DMS53 treated with DMSO at 0.1 percent for 48 hours (cell line): ENCODE measurements around the gene FER1L5.

Experiments
- DNase-seq: peaks from one replicate; lab custom pipeline; 2025; ENCODE audit not compliant: unreplicated experiment; lab: John Stamatoyannopoulos, UW

FER1L5 gene

DNA sequence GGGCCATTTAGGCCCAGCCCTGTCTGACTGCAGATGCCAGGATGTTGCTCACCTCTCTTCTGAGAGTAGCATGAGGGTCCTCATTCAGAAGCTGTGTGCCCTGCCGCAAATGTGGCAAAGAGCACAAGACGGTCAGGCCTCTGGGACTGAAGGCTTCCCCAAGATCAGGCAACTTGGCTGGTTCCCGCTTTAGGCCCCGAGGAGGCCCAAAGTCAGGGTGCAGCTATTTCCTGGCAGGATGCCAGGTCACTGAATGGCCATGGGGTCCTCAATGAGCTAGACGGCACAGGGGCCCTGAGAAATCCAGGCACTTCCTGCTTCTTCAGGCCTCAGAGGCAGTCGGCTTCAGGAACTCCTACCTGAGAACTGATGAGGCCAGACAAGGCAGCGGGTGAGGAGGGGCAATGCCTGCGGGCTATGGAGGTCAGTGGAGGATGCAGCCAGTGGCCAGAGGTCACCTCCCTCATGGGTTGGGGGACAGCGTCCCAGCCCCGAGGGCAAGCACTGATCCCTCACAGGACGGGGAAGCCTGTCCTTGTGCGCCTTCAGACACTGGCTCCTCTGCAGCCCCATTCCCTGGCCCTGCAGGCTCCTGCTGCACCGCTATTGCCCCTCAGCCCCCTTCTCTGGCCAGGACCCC, 52.4 kb downstream of the FER1L5 start:
- DNase-seq: no peak

DNA sequence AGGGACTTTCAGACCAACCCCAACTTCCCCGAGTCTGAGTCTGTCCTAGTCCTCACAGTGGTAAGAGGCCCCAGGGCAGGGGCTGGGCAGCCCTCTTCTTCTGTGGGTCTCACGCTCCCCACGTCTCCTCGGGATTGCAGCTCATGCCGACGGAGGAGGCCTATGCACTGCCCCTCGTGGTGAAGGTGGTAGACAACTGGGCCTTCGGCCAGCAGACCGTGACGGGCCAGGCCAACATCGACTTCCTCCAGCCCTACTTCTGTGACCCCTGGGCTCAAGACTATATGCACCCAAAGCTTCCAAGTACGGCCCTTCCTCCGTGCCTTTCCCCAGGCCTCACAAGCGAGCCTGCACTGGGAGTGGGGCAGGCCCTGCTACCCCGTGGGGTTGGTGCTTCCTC, 53.0 kb downstream of the FER1L5 start:
- no peak for DNase-seq

DNA sequence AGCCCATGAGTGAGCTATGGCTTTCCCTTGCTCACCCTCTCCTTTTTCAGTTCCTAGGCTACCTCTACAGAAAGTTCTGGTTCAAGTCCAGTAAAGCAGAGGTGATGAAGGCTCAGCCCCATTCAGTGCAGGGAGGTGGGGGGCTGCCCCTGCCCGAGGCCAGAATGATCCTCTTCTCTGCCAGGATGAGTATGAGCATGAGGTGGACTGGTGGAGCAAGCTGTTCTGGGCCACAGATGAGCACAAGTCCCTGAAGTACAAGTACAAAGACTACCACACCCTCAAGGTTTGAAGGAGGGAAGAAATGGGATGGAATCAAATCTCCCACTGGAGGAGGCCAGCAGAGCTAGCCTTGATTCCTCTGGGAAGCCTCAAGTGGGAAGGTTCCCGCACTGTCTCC, 54.9 kb downstream of the FER1L5 start:
- no peak for DNase-seq

DNA sequence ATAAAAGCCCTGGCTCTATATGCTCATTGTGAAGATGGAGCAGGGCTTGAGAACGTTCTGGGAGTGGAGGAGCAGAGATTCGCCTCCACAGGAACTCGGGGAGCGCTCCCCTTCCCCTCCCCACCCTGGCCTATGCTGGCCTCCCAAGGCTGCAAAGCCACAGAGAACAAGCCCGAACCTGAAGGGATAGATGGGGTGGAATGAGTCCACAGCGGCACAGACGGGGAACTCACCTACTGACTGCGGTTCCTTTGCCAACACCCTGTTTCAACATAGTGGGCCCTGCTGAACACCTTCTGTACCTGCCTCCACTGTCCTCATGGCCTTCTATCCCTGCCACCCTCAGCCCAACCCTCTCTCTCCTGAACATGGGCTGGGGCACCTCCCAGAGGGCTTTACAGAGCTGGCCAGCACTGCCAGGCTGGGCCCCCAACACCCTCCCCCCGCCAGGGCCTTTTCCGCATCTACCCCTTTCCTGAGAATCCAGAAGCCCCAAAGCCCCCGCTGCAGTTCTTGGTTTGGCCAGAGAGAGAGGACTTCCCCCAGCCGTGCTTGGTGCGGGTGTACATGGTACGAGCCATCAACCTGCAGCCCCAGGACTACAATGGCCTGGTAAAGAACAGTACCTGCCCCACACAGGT, 55.8 kb downstream of the FER1L5 start:
- DNase-seq: no peak

DNA sequence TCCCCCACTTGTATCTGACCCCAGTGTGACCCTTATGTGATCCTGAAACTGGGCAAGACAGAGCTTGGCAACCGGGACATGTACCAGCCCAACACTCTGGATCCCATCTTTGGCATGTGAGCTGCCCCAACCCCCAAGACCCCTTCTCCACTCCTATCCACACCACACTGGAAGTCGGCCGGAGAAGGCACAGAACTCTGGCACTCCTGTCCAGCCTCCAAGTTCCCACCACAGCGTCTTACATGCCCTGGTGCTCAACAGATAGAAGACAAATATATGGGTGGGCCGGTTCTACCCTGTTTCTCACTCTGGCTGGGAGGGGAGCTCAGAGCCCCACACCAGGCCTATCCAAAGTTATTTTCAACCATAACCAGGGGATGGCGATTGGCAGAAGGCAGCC, 56.5 kb downstream of the FER1L5 start:
- DNase-seq: no peak

DNA sequence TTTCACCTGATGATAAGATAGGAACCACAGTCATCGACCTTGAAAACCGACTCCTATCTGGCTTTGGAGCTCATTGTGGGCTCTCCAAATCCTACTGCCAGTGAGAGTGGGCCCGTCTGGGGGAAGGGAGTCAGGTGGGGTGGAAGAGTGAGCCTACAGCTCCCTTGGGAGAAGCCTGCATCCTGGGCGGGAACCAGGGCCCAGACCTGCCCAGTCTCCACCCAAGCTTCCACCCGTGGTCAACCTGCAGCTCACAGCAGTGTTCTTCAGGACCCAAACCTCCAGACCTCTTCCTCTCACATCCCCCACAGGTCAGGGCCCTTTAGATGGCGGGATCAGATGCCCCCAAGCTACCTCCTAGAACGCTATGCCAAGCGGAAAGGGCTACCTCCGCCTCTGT, 57.1 kb downstream of the FER1L5 start:
- no peak for DNase-seq

DNA sequence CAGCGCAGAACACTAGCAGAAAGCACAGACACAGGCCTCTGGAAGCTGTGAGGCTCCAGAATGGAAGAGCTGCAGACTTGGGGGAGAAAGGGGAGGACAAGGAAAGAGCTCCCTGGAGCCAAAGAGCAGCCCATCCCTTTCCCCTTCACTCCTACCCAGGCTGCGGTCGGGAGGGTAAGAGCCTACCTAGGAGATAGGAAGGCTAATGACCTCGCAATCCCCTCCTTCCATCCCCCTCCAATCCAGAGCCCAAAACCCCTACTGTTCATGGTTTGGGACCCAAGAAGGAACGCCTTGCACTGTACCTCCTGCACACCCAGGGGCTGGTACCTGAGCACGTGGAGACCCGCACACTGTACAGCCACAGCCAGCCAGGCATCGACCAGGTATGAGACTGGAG, 57.5 kb downstream of the FER1L5 start:
- no peak for DNase-seq

DNA sequence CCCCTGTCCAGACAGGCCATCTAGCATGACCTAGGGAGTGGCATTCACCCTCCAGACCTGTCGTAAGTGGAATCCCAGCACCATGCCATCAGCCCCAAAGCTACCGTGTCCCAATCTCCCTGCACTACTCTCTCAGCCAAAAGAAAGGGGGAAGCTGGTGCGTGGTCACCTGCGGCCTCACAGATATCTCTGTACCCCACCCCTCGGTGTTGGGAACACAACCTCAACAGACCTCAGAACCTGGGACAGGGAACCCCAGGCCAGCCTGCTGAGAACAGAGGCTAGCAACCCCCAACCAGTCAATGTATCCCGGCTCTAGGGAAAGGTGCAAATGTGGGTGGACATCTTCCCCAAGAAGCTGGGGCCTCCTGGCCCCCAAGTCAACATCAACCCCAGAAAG, 59.1 kb downstream of the FER1L5 start:
- no peak for DNase-seq

DNA sequence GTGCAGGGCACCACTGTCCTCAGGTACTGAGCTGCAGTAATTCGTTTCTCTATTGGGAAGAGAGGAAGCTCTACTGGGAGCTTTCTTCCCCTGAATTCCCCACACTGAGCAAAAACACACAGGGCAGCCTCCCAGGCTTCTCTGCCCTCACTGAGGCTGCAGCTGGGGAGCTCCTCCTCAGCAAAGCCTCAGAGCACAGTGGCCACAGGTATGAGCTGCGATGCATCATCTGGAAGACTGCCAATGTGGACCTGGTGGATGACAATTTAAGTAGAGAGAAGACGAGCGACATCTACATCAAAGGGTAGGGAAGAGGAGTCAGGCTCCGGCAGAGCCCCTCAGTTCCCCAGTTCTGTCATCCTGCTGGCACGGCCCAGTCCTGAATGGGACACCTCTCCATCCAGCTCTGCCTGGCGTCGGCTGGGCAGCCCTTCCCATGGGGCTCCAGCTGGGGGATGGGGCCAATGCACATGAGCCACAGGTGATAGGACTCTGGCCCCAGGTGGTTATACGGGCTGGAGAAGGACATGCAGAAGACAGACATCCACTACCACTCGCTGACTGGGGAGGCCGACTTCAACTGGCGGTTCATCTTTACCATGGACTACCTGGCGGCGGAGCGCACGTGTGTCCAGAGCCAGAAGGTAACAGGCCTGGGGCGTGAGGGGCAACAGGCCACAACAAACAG, 59.7 kb downstream of the FER1L5 start:
- no peak for DNase-seq

DNA sequence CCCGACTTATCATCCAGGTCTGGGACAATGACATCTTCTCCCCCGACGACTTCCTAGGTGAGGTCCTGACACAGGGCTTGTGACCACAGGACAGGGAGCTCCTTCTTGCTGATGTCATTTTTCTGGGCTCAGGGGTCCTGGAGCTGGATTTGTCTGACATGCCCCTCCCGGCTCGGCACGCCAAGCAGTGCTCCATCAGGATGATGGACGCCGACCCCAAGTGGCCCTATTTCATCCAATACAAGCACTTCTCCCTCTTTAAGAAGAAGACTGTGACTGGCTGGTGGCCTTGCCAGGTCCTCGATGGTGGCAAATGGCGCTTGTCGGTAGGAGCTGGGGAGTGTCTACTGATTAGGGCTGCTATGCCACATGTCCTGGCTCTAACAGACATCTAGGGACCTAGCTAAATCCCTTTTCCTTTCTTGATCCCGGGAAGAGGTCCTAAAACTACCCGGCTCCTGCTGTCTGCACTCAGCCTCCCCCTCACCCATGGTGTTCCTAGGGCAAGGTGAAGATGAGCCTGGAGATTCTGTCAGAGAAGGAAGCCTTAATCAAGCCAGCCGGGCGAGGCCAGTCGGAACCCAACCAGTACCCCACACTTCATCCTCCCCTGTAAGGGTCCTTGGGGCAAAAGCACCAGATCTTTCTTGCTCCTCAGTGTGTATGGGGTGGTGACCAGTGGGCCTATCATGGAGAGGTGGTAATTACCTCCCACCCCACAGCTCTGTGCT, 60.6 kb downstream of the FER1L5 start:
- no peak for DNase-seq

DNA sequence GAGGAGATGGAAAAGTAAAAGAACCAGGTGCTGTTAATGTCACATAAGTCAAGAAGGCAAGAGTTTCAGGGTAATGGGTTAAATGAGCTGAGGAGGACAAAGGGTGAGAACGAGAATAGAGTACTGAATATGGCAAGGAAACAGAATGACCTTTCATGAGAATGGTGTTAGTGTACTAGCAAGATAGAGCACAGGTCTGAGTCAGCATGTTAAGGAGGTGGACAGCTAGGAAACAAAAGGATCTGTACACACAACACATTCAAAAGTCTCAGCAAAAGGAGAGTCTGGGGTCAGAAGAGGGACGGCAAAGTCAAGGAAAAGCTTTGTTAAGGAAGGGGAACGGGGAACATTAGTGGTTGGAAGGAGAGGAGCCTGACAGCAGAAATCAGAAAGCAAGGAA, 68.4 kb downstream of the FER1L5 start:
- no peak for DNase-seq

DNA sequence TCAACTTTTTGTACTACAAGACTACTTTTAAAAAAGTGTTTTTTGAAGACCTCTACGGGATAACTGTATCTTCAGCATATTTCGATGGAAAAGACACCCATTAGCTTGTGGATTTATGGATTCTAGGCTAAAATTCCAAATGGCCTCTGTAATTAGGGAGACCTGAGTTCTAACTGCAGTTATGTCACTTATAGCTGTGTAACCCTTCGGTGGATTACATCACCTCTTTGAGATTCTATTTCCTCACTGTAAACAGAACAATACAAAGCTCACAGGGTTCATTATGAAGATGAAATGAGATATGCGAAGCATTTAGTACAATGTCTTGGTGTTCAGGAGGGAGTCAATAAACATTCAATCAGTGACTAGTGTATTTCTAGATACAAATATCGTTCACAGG, 73.1 kb downstream of the FER1L5 start:
- DNase-seq: peak; percentile 37

DNA sequence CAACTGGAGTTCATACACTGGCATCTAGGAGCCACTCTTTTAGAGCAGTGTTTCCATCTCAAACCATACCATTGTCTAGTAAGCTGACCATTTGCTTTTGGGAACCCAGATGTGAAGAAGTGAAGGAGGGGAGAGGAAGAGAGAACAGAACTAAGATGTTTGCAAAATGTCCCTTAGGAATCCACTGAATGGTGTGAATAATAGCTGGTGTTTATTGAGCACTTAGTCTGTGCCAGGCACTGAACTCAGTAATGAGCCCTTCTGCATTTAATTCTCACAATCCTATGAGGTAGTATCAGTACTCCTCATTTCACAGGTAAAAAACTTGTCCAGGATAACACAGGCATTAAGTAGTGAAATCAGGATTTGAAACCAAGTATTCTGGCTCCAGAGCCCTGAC, 73.8 kb downstream of the FER1L5 start:
- DNase-seq: no peak

DNA sequence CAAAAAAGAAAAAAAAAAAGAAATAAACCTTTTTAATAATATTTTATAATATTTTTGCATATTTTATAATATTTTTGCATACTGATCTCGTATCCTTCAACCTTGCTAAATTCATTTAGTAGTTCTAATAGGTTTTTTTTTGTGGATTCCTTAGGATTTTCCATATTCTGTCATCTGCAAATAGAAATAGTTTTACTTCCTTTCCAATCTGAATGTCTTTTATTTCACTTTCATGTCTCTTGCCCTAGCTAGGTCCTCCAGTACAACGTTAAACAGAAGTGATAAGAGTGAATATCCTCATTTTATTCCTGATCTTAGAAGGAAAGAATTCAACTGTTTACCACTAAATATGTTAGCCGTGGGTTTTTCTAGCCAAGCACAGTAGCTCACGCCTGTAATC, 83.6 kb downstream of the FER1L5 start:
- DNase-seq: no peak

DNA sequence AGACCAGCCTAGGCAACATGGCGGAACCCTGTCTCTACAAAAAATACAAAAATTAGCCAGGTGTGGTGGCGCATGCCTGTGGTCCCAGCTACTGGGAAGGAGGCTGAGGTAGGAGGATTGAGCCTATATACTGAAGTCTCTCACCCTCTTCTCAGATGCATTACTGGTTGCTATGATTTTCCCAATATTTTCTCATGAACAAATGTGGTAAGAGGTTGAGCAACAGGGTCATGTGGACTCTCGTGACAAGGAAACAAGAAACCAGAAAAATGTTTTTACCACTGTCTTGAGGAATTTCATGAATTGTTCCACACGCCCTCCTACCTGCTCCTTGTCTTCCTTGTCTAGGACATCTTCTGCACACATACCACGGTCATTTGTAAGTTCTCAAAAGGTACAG, 84.9 kb downstream of the FER1L5 start:
- no peak for DNase-seq

DNA sequence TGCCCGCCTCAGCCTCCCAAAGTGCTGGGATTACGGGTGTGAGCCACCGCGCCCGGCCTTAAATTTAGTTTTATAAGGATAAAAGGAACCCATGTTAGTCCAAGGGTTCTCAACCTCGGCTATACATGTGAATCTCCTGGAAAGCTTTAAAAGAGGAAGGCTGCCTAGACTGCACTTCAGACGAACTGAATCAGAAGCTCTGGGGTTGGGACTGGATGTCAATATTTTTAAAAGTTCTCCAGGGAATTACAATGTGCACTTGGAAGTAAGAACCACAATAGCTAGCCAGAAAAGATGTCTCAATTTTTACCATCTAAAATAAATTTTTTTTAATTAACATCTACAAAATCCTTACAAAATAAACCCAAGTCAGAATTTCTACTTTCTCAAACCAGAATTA, 87.2 kb downstream of the FER1L5 start:
- DNase-seq: no peak

DNA sequence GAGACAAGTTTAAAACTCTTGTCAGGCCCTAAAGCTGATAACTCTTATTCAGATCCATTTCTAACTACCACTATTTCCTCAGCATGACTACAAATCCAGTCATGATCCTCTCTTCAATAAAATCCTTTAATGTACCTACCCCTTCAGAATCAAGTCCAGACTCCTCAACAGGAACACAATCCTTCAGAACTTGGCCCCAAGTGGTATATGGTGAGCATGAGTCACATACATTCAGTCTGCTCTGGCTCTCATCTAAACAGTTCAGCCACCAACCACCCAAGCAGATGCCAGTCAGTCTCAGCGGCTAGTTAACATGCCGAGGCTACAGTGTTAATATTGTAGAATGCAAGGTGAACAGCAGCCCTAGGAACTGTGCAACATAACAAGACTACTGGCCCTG, 87.6 kb downstream of the FER1L5 start:
- no peak for DNase-seq

DNA sequence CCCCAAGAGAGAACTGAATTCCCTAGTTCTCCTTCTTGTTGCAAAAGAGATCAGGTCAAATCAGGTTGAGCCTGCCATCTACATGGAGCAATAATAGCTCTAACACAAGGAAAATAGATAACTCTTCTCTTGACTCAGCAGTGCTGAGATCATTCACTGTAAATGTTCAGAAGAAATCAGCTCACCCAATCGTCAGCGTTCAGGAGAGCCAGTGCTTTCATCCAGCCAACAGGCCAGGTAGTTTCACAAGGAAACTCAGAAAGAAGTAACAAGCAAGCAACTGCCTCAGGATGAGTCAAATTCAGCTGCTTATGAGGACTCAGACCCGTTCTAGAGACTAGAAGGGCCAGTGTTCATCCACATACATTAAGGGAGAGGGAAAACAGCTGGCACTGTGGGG, 91.4 kb downstream of the FER1L5 start:
- no peak for DNase-seq

DNA sequence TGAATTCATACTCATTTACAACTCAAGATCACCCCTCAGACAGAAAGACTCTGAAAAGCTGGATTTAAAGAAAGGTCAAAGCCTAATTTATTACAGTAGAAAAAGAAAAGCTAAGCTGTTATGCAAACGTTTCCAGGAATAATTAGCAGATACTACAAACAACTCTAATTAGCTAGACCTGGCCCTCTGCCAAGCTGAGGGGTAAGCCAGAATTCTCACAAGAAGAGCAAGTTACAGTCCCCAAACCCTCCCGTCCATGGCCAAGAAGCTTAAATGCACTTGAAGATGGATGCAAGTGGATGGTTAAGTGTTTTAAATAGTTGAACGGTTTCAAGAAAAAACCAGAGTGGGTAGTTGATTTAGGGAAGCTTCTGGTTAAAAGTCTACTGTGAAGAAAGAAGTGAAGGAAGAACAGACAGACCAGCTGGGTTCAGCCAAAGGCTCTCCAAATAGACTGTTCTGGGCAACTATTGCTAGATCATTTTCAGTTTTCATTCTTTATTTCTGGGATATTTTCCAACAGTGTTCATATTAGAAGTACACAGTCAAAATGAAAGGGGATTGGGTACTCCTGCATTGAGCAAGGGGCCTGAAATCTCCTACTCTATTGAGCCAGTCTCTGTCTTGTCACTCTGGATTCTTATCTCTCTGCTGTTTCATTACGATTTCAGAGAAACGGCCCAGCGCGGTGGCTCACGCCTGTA, 92.5 kb downstream of the FER1L5 start:
- no peak for DNase-seq

DNA sequence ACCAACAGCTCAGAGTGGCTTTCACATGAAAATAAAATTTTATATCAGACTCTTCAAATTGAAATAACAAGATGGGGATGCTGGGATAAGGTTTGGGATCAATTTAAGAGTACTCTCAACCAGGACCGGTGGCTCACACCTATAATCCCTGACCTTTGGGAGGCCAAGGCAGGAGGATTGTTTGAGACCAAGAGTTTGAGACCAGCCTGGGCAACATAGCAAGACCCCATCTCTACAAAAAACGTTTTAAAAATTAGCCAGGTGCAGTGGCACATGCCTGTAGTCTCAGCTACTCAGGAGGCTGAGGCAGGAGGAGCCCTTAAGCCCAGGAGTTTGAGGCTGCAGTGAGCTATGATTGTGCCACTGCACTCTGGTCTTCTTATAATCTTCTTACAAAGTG, 94.7 kb downstream of the FER1L5 start:
- DNase-seq: no peak

DNA sequence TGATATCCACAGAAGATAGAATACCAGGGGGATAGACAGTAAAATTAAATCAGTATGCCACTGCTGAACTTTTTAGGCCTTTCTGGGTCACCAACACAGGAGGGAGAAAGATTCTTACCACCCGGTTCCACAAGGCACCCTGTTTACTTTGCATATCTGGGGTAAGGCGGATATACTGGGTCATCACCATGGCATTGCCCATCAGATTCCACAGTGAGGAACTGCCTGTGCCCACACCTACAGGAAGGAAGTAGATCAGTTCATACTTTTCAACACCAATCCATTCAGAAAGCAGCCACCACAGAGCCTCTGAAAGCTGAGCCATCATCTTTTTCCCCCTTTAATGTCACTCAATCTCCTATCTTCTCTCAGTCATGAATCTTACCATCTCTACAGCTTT, 95.3 kb downstream of the FER1L5 start:
- no peak for DNase-seq
